GM19238 (cell line): ENCODE measurements around the gene IGSF11.
"Not testable (repeated sequence)": the region's sequence is repeated elsewhere in the genome, so short reads cannot be mapped to it uniquely, and the experiment has no call there.

ENCODE experiments used
- DNase-seq: peaks from one replicate; pipeline ENCODE4 v3.0.0; 2011; ENCODE audit warnings: low spot score; ENCODE audit not compliant: insufficient read length

IGSF11 gene

DNA sequence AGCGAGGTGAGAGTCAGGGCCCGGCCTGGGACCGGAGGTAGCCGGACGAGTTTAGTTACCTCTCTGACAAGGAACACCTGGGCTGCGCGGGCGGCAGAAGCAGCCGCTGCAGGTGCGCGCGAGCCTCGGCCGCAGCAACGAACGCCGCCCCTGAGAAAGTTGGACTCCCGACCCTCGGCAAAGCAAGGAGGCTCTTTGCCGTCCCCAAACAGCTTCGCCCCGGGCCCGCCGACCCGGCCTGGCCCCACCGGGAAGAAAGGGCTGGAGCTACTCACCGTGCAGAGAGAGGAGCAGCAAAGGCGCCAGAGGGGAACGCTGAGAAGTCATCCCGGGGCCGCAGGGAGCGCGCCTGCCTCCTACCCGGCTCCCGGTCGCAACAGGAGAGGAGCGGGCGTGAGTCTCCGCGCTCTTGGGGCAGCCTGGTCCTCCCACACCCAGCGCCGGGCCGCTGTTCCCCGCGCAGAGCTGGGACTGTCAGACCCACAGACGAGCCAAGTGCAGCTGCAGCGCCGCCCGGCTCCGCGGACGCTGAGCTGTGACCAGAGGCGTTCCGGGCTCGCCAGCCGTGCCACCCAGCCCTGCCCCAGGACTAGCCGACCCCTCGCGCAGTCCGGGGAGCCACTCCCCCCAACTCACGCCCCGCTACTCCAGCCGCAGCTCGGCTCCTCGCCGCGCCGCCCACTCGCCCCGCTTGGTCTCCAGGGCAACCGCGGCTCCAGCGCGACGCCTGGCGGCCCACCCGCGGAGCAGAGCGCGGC lies at the start of gene IGSF11:
Gene IGSF11, minus strand, starts transcription at position 591 of the 758 bp plus-strand sequence. Its CDS starts 264 bp downstream, at position 327.
- peak; percentile 63 for DNase-seq

DNA sequence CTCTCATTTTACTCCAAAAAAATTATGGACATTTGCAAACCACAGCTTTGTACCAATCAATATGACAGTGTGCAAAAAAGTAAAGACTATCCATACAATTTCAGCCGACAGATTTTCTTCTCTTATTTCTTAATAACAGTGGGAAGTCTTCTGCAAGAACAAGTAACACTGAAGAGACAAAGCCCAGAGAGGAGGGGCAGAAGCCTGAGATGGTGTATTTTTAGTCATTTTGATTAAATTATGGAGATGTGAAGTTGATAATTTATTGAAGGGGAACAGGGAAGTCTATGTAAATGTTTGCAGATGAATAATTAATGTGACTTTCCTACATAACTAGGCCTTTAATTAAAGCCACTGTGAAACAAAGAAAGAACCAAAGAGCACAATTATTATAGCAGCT lies 45.7 kb upstream of the IGSF11 start:
- no peak for DNase-seq

DNA sequence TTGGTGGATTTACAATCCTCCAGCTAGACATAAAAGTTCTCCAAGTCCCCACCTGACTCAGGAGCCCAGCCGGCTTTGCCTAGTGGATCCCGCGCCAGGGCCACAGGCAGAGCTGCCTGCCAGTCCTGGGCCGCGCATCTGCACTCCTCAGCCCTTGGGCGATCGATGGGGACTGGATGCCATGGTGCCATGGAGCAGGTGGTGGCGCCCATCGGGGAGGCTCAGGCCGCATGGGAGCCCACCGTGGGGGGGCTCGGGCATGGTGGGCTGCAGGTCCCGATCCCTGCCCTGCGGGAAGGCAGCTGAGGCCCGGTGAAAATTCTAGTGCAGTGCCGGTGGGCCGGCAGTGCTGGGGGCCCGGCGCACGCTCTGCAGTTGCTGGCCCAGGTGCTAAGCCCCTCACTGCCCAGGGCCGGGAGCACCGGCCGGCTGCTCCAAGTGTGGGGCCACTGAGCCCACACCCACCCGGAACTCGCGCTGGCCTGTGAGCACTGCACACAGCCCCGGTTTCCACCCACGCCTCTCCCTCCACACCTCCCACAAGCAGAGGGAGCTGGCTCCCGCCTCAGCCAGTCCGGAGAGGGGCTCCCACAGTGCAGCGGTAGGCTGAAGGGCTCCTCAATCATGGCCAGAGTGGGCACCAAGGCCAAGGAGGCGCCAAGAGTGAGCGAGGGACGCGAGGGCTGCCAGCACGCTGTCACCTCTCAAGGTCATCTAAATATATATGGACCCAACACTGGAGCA lies 38.8 kb upstream of the IGSF11 start:
- DNase-seq: no peak

DNA sequence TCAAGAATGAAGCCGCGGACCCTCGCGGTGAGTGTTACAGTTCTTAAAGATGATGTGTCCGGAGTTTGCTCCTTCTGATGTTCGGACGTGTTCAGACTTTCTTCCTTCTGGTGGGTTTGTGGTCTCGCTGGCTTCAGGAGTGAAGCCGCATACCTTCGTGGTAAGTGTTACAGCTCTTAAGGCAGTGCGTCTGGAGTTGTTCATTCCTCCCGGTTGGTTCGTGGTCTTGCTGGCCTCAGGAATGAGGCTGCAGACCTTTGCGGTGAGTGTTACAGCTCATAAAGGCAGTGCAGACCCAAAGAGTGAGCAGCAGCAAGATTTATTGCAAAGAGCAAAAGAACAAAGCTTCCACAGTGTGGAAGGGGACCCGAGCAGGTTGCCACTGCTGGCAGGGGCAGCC lies 37.8 kb upstream of the IGSF11 start:
- not testable (repeated sequence) for DNase-seq

- DNase-seq: no peak
Measured at GRCh38 chr3:119069725-119070124, 35.1 kb upstream of the IGSF11 start.

GRCh38 chr3:119063471-119063870 lies 28.8 kb upstream of the IGSF11 start:
- no peak for DNase-seq

DNA sequence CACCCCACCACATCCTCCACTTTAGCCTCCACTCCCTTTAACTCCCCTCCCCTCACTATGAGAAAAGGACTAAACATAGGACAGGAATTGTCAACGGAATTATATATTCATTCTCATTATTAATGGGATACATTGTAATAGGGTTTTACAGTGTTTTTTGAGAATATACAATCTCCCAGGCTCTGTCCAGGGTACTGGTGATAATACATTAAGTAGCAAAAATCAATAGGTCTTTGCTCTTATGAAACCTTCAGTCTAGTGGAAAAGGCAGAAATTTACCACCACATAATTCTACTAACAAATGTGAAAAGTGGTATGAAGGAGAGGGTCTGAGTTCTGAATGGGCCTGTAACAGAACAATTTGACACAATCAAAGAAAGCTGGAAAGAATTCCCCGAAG lies 28.2 kb upstream of the IGSF11 start:
- no peak for DNase-seq

DNA sequence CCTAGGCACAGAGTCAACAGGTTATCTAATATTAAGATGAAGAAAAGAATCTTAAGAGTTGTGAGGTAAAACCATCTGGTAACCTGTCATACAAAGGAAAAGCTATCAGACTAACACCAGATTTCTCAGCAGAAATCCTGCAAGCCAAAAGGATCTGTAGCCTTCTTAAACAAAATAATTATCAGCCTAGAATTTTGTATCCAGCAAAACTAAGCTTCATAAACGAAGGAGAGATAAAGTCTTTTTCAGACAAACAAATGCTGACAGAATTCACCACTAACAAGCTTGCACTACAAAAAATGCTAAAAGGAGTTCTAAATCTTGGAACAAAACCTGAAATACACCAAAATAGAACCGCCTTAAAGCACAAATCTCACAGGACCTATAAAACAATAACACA lies 9.9 kb upstream of the IGSF11 start:
- no peak for DNase-seq

- DNase-seq: no peak
Measured at GRCh38 chr3:119042162-119042561, 7.5 kb upstream of the IGSF11 start.

GRCh38 chr3:119035014-119035346 lies 334 bp upstream of the IGSF11 start:
- DNase-seq: no peak

DNA sequence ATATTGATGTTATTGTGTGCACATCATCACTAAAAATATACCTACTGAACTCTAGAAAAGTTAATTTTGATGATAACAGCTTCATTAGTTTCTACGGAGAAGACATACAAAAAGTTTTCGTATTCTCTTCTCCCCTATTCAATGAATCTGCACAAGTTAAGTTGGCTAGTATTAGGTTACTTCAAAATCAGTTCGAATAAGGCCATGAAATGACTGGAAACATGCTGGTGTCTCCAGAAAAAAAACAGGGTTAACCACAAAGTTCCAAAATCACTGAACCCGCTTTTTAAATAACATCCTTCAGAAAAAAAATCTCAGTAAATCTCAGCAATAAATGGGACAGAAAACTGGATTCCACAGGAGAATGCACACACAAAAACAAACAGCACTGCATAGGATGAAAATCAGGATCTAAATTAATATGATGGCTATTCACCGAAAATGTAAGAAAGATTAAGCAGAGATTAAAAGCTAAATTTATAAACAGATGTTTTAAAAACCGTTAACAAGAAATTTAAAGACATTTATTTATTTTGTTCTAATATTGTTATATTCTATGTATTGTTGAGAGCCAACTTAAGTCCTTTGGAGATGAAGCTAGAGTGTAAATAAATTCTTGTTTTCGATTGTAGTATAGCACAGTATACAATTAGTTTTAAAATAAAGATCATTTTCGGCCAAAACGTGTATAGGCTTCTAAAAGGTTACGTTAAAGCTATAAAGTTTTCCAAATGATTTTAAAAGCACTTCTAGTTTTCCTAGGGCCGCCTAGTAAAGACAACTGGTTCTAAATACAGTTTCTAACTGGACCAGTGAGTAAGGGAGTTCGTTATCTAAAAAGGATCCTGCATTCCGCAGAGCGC lies 1.0 kb downstream of the IGSF11 start:
- no peak for DNase-seq

DNA sequence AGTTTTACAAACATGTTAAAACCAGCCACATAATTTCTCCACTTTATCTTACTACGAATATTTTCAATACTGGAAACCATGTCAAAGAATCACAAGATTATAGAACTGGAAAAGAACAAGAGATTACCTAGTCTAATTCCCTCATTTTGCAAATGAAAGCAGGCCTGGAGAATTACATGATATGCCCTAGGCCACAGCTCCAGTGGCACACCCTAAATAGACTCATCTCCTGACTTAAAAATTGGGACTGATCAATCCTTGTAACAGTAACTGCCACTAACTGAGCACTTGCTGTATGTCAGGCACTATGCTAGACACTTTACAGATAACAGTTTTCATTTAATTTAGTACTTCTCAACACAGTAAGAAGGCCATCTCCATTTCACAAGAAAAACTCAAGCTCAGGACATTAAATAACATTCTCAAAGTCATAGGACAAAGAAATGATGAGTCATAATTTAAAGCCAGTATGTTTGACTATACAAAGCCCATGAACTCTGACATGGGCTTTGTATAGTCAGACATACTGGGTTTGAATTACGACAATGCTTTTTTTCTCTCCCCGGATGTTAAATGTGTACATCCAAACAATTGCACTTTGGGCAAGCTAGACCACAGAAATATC lies 9.4 kb downstream of the IGSF11 start:
- no peak for DNase-seq

DNA sequence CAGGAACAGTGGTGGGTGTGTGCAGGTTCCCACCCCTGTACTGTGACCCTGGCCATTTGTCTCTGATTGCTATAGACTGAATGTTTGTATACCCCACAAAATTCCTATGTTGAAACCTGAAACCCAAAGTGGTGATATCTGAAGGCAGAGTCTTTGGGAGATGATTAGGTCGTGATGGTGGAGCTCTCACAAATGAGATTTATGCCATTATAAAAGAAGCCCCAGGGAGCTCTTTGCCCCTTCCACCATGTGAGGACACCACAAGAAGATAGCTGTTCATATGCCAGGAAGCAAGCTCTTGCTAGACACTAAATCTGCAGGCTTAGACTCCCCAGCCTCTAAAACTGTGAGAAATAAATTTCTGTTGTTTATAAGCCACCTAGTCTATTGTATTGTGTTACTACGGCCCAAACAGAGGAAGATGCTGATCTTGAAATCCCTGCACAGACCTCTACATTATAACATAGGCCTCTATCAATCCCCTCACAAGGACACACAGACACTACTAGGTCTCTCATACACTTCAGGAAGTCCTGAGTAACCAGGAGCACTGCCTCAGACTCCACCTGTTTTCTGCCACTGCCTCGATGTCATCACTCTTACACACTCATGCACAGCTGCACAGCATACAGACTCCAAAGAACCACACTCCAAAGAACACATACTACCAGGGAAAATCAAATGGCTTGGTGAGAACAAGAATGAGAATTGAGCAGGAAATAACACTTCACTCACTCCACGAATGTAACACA lies 14.7 kb downstream of the IGSF11 start:
- no peak for DNase-seq

GRCh38 chr3:119018690-119019463 lies 15.8 kb downstream of the IGSF11 start:
- DNase-seq: no peak

- DNase-seq: no peak
Measured at GRCh38 chr3:119015942-119016341, 18.7 kb downstream of the IGSF11 start.

- no peak for DNase-seq
Measured at GRCh38 chr3:119013951-119014350, 20.7 kb downstream of the IGSF11 start.

DNA sequence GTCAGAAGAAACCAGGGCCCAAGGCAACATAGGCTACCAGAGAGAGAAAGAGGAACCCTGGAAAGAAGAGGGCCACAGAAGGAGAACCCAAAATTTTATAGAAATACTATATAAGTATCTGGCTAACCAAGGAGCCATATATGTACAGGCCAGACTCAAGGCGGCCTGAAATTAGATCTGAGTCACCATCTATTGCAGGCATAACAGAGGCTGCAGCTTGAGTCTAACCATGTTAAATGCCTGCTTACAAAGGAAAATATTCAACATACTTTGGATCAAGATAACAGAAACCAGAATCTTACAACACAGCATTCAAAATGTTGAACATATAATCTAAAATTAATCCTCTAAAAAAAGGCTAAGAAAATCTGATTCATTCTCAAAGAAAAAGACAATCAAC lies 23.1 kb downstream of the IGSF11 start:
- DNase-seq: no peak

- DNase-seq: no peak
Measured at GRCh38 chr3:118997190-118997589, 37.5 kb downstream of the IGSF11 start.

GRCh38 chr3:118991775-118992174 lies 42.9 kb downstream of the IGSF11 start:
- no peak for DNase-seq
